GM23338 (cell line): Measurements from ENCODE around the gene LYST.

Source experiments
- CREB1 ChIP-seq: fragments of 250-450 bp; sonication (Bioruptor Pico); IDR thresholded peaks from 2 replicates; pipeline ENCODE4 v1.5.0; 2020; ENCODE audit warnings: low read depth, mild to moderate bottlenecking, moderate library complexity
- CTCF ChIP-seq, 2 experiments: fragments of 200-600 bp in 1 of 2; sonication (generic) in 1 of 2; conservative IDR thresholded peaks; 2 replicates each; pipeline versions ENCODE4 v1.5.1 to v1.6.1; 2016 to 2017; ENCODE audit warnings: antibody characterized with exemption in 2 of 2, low read depth in 2 of 2, mild to moderate bottlenecking in 2 of 2, moderate library complexity in 1 of 2
- ETS1 ChIP-seq: IDR thresholded peaks from 2 replicates; pipeline ENCODE4 v1.6.1; 2016; ENCODE audit warnings: antibody characterized with exemption
- EZH2 ChIP-seq: fragments of 200-600 bp; sonication (generic); IDR thresholded peaks from one replicate; pipeline ENCODE4 v1.8.0; 2017; ENCODE audit warnings: antibody characterized with exemption, mild to moderate bottlenecking, low read depth; ENCODE audit not compliant: unreplicated experiment
- EZH2phosphoT487 ChIP-seq: fragments of 200-600 bp; sonication (generic); IDR thresholded peaks from one replicate; pipeline ENCODE4 v1.8.1; 2018; ENCODE audit warnings: antibody characterized with exemption; ENCODE audit not compliant: unreplicated experiment
- JUNB ChIP-seq: IDR thresholded peaks from one replicate; pipeline ENCODE4 v1.6.1; 2016; ENCODE audit warnings: antibody characterized with exemption; ENCODE audit not compliant: unreplicated experiment
- NANOG ChIP-seq: IDR thresholded peaks from 2 replicates; pipeline ENCODE4 v1.6.1; 2016; ENCODE audit warnings: antibody characterized with exemption, borderline replicate concordance
- POLR2AphosphoS5 ChIP-seq: IDR thresholded peaks from 2 replicates; pipeline ENCODE4 v1.6.1; 2016; ENCODE audit warnings: antibody characterized with exemption, low read depth
- REST ChIP-seq: IDR thresholded peaks from one replicate; pipeline ENCODE4 v1.6.1; 2018; ENCODE audit warnings: antibody characterized with exemption; ENCODE audit not compliant: unreplicated experiment
- STAT1 ChIP-seq: IDR thresholded peaks from one replicate; pipeline ENCODE4 v1.6.1; 2016; ENCODE audit warnings: antibody characterized with exemption; ENCODE audit not compliant: unreplicated experiment
- ZNF114 ChIP-seq: fragments of 250-450 bp; sonication (Bioruptor Pico); IDR thresholded peaks from 2 replicates; pipeline ENCODE4 v1.5.0; 2020; ENCODE audit warnings: mild to moderate bottlenecking, moderate library complexity
- ZNF331 ChIP-seq: fragments of 250-450 bp; sonication (Bioruptor Pico); IDR thresholded peaks from 2 replicates; pipeline ENCODE4 v1.5.0; 2020; ENCODE audit warnings: low read depth, mild to moderate bottlenecking, moderate library complexity
- ZNF462 ChIP-seq: fragments of 250-450 bp; sonication (Bioruptor Pico); IDR thresholded peaks from 2 replicates; pipeline ENCODE4 v1.5.0; 2020; ENCODE audit warnings: mild to moderate bottlenecking, moderate library complexity

GRCh38 chr1:235697508-235697907, 169.2 kb downstream of the LYST start:
- TF ChIP-seq CTCF (conservative IDR thresholded peaks at IDR 0.05; ENCODE audit: low read depth in 2 of 2) = no peak
- TF ChIP-seq POLR2AphosphoS5 = no peak
- TF ChIP-seq REST = no peak
- no peak for TF ChIP-seq EZH2
- no peak for TF ChIP-seq ZNF331 (CRISPR knock-in tag)
- no peak for TF ChIP-seq CREB1 (CRISPR knock-in tag)
- TF ChIP-seq EZH2phosphoT487 = no peak
- TF ChIP-seq JUNB = no peak
- no peak for TF ChIP-seq STAT1
- no peak for TF ChIP-seq ZNF114 (CRISPR knock-in tag)
- TF ChIP-seq NANOG = no peak
- TF ChIP-seq ZNF462 (CRISPR knock-in tag) = no peak
- no peak for TF ChIP-seq ETS1
